ENCODE results near the gene KRT84. TPM values are rescaled to one million over a fixed set of nuclear protein-coding genes. Genes with fewer than 3 reads are reported as not detected.

Gene KRT84
- total and polyA plus RNA-seq, 9 of the 15 experiments (the other 6 are each of a cell fraction or from before 2014, with no cell fraction given), result not detected

DNA sequence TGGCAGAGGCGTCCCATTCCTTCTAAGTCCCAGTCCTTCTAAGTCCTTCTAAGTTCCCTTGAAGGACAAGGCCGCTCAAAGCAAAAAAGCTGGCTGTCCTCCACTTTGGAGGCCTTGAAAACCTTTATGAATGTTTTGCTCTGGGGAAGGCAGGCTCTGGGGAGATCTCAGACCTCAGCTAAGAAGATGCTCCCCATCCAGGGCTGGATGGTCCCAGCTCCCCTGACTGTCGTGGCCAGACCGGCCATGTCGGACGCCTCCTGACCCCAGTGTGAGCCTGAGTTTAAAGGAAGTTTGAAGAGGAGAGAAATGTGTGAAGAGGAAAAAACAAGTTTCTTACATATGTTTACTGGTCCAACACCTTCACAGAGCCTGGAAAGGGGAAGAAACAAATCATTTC is 5.9 kb downstream of the KRT84 start:
- POLR2A ChIA-PET, result interaction anchor here (0.6 kb wide), 1 partner anchor 174 kb away, joined by 3 read pairs; no protein-coding TSS in a partner anchor
- in situ Hi-C loops (cut with MboI) (no loop called here), intact Hi-C loops (cut with micrococcal nuclease) (loop anchor here (10.0 kb wide), 1 partner anchor 605 kb away; no protein-coding TSS in a partner anchor)

More for the DNA sequence above, 5.9 kb downstream of the KRT84 start:
- BruUV-seq (replicated peaks), result no TSS peak
- no peaks in the 10 kb centered on the region for H3K36me3 ChIP-seq (ENCODE audit: control insufficient read depth, insufficient read depth, low read length)
- ATAC-seq, result no peak
- H2AFZ ChIP-seq (ENCODE audit: low read depth, low read length), result no peak overlapping the region
- H3K9ac ChIP-seq (ENCODE audit: insufficient read depth in 1 of 2, low read depth in 2 of 2, low read length in 2 of 2), result no peak overlapping the region
- TF ChIP-seq RUNX1 (IDR thresholded peaks at IDR 0.05; ENCODE audit: low read depth) (no peak), STAG1 (CRISPR knock-in tag; IDR thresholded peaks at IDR 0.05; ENCODE audit: borderline replicate concordance) (no peak), ETV6 (IDR thresholded peaks at IDR 0.05; ENCODE audit: borderline replicate concordance in 1 of 2, low read depth in 2 of 2, low read length in 1 of 2) (no peak), ETV6 (CRISPR knock-in tag; IDR thresholded peaks at IDR 0.05; ENCODE audit: borderline replicate concordance) (no peak), NONO (IDR thresholded peaks at IDR 0.05; ENCODE audit: low read depth in 2 of 2, low read length in 1 of 2) (no peak), TFAM (CRISPR knock-in tag; conservative IDR thresholded peaks at IDR 0.05) (no peak), ZC3H11A (IDR thresholded peaks at IDR 0.05; ENCODE audit: low read depth, low read length) (no peak)
- TF ChIP-seq, protein P1, sequence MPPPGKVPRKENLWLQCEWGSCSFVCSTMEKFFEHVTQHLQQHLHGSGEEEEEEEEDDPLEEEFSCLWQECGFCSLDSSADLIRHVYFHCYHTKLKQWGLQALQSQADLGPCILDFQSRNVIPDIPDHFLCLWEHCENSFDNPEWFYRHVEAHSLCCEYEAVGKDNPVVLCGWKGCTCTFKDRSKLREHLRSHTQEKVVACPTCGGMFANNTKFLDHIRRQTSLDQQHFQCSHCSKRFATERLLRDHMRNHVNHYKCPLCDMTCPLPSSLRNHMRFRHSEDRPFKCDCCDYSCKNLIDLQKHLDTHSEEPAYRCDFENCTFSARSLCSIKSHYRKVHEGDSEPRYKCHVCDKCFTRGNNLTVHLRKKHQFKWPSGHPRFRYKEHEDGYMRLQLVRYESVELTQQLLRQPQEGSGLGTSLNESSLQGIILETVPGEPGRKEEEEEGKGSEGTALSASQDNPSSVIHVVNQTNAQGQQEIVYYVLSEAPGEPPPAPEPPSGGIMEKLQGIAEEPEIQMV (tag; conservative IDR thresholded peaks at IDR 0.05; ENCODE audit: low read depth), result no peak
- TF ChIP-seq, protein P2, sequence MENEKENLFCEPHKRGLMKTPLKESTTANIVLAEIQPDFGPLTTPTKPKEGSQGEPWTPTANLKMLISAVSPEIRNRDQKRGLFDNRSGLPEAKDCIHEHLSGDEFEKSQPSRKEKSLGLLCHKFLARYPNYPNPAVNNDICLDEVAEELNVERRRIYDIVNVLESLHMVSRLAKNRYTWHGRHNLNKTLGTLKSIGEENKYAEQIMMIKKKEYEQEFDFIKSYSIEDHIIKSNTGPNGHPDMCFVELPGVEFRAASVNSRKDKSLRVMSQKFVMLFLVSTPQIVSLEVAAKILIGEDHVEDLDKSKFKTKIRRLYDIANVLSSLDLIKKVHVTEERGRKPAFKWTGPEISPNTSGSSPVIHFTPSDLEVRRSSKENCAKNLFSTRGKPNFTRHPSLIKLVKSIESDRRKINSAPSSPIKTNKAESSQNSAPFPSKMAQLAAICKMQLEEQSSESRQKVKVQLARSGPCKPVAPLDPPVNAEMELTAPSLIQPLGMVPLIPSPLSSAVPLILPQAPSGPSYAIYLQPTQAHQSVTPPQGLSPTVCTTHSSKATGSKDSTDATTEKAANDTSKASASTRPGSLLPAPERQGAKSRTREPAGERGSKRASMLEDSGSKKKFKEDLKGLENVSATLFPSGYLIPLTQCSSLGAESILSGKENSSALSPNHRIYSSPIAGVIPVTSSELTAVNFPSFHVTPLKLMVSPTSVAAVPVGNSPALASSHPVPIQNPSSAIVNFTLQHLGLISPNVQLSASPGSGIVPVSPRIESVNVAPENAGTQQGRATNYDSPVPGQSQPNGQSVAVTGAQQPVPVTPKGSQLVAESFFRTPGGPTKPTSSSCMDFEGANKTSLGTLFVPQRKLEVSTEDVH (IDR thresholded peaks at IDR 0.05; ENCODE audit: low read depth, partially characterized antibody), result no peak
- TF ChIP-seq, protein P3, sequence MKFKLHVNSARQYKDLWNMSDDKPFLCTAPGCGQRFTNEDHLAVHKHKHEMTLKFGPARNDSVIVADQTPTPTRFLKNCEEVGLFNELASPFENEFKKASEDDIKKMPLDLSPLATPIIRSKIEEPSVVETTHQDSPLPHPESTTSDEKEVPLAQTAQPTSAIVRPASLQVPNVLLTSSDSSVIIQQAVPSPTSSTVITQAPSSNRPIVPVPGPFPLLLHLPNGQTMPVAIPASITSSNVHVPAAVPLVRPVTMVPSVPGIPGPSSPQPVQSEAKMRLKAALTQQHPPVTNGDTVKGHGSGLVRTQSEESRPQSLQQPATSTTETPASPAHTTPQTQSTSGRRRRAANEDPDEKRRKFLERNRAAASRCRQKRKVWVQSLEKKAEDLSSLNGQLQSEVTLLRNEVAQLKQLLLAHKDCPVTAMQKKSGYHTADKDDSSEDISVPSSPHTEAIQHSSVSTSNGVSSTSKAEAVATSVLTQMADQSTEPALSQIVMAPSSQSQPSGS (CRISPR knock-in tag; IDR thresholded peaks at IDR 0.05), result no peak
- TF ChIP-seq, protein P4, sequence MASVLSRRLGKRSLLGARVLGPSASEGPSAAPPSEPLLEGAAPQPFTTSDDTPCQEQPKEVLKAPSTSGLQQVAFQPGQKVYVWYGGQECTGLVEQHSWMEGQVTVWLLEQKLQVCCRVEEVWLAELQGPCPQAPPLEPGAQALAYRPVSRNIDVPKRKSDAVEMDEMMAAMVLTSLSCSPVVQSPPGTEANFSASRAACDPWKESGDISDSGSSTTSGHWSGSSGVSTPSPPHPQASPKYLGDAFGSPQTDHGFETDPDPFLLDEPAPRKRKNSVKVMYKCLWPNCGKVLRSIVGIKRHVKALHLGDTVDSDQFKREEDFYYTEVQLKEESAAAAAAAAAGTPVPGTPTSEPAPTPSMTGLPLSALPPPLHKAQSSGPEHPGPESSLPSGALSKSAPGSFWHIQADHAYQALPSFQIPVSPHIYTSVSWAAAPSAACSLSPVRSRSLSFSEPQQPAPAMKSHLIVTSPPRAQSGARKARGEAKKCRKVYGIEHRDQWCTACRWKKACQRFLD (CRISPR knock-in tag; IDR thresholded peaks at IDR 0.05), result no peak
- TF ChIP-seq, protein P5, sequence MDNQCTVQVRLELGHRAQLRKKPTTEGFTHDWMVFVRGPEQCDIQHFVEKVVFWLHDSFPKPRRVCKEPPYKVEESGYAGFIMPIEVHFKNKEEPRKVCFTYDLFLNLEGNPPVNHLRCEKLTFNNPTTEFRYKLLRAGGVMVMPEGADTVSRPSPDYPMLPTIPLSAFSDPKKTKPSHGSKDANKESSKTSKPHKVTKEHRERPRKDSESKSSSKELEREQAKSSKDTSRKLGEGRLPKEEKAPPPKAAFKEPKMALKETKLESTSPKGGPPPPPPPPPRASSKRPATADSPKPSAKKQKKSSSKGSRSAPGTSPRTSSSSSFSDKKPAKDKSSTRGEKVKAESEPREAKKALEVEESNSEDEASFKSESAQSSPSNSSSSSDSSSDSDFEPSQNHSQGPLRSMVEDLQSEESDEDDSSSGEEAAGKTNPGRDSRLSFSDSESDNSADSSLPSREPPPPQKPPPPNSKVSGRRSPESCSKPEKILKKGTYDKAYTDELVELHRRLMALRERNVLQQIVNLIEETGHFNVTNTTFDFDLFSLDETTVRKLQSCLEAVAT (IDR thresholded peaks at IDR 0.05), result no peak
- no peak for FAIRE-seq
- H3K4me2 ChIP-seq (ENCODE audit: insufficient read depth, low read length), result no peak overlapping the region
- H3K79me2 ChIP-seq (ENCODE audit: control insufficient read depth, insufficient read depth, low read length), result no peaks in the 10 kb centered on the region
- no peak overlapping the region for H3K4me3 ChIP-seq
- no peak for DNase-seq (ENCODE audit: extremely low read depth in 1 of 4, low spot score in 3 of 4)
- CTCF ChIA-PET (ENCODE audit: low intra/inter-chr PET ratio), result interaction anchor here (0.6 to 0.8 kb wide), 2 partner anchors 376 to 500 kb away, joined by 3 to 6 read pairs; no protein-coding TSS in a partner anchor
- WGBS (ENCODE audit: insufficient coverage, low coverage, missing lambda C conversion rate), result 1% methylated on average over 6 of the region's 6 CpGs
- H3K9me3 ChIP-seq (replicated peaks; ENCODE audit: control insufficient read depth, insufficient read depth, low read depth, low read length), result no peaks in the 10 kb centered on the region
- peaks cover 0 to 5% of the 10 kb centered on the region in 2 experiments; a peak in 1 of 5 replicates for H3K4me1 ChIP-seq (replicated peaks in 1 of 2; ENCODE audit: control insufficient read depth in 2 of 2, insufficient read depth in 2 of 2, low read length in 2 of 2)
- no peaks in the 10 kb centered on the region for H4K20me1 ChIP-seq (replicated peaks; ENCODE audit: control insufficient read depth, insufficient read depth, low read length)
- H3K27ac ChIP-seq (ENCODE audit: extremely low read depth, low read depth, low read length), result no peak overlapping the region
- H3K27me3 ChIP-seq (ENCODE audit: control insufficient read depth in 2 of 2, insufficient read depth in 2 of 2, low read length in 2 of 2), result peaks cover 5 to 55% of the 10 kb centered on the region in 2 experiments; a peak in 4 of 5 replicates
- H3K9me1 ChIP-seq (ENCODE audit: control insufficient read depth, insufficient read depth, low read length), result no peaks in the 10 kb centered on the region
